Gastrocnemius medialis (tissue), 4 donors: Measurements from ENCODE around the gene TNS1.
"Not testable (repeated sequence)": the region's sequence is repeated elsewhere in the genome, so short reads cannot be mapped to it uniquely, and the experiment has no call there.

Experiments
- CTCF ChIP-seq, 5 experiments: fragments of 450-650 bp in 3 of 5; fragments of 200-600 bp in 2 of 5; sonication (generic) in 2 of 5; IDR thresholded peaks in 4 of 5; conservative IDR thresholded peaks in 1 of 5; 1 replicate in 4 of 5; 2 replicates in 1 of 5; pipeline ENCODE4 v1.5.1; 2016 to 2019; ENCODE audit warnings: antibody characterized with exemption in 5 of 5, mild to moderate bottlenecking in 3 of 5, moderate library complexity in 3 of 5
- POLR2A ChIP-seq, 2 donors: fragments of 450-650 bp; IDR thresholded peaks; one replicate each; pipeline ENCODE4 v1.6.1; 2017; ENCODE audit warnings: antibody characterized with exemption in 2 of 2, mild to moderate bottlenecking in 2 of 2, moderate library complexity in 2 of 2

- TF ChIP-seq CTCF (IDR thresholded peaks at IDR 0.05 in 4 of 5, conservative IDR thresholded peaks at IDR 0.05 in 1 of 5), result peak; percentile 43 to 84 (median 65)
- not testable (repeated sequence) for TF ChIP-seq POLR2A (IDR thresholded peaks at IDR 0.05)
Observed at GRCh38 chr2:218034497-218035213, 31.9 kb upstream of the TNS1 start.
